ENCODE measurements around the gene SAE1. TPM values are rescaled to one million over a fixed set of nuclear protein-coding genes. Genes with fewer than 3 reads are reported as not detected.

Gene SAE1
- total RNA-seq, 1 experiment from 2014 or later, result 314 TPM

DNA sequence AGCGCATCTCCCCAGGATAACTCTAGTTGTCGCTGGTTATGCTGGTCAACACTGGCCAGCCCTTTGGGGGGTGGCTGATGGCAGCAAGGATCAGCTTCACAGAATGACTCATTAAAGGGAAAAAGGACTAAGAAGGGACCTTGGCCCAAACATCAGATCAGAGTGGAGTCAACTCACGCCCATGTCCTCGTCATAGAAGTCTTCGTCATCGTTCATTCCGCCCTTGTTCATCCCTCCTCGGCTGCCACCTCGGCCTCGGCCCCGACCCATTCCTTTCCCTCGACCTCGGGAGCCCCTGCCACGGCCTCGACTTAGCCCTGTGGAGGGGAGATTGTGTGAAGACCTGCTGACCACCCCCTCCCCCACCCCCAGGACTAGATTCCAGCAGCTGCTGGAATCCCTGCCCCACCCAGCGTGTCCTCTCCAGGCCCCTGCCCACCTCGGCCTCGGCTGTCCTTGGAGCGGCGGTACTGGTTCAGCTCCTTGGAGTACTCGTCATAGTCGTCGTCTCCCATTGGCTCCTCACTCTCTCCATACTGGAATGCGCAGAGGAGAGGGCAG is 45.7 kb upstream of the SAE1 start:
- intact Hi-C loops (cut with micrococcal nuclease; ENCODE audit: unreplicated experiment), result no loop called here
- H3K27ac ChIP-seq (ENCODE audit: low read depth, low read length, poor library complexity, severe bottlenecking), result no peak overlapping the region
- H3K9me3 ChIP-seq (ENCODE audit: low read depth, low read length, poor library complexity, severe bottlenecking), result no peaks in the 10 kb centered on the region
- H3K27me3 ChIP-seq (replicated peaks; ENCODE audit: insufficient read depth, low read depth, low read length, poor library complexity), result no peaks in the 10 kb centered on the region
- ChIA-PET POLR2A (ENCODE audit: low non-redundant PET) (interaction anchor here (0.6 kb wide), 1 partner anchor 31 kb away, joined by 5 read pairs; no protein-coding TSS in a partner anchor), CTCF (no interaction called here)
- H3K4me3 ChIP-seq (ENCODE audit: low read depth, low read length, poor library complexity, severe bottlenecking), result no peak overlapping the region
- no TSS peak for BruUV-seq (replicated peaks)
- H3K36me3 ChIP-seq (ENCODE audit: insufficient read depth, low read length, poor library complexity, severe bottlenecking), result peaks cover 81% of the 10 kb centered on the region
- no peak for DNase-seq (ENCODE audit: low spot score)
- no peak for TF ChIP-seq EZH2 (IDR thresholded peaks at IDR 0.05; ENCODE audit: borderline replicate concordance, low read depth, low read length, poor library complexity, severe bottlenecking)
- H3K4me1 ChIP-seq (ENCODE audit: insufficient read depth, low read length, poor library complexity, severe bottlenecking), result no peaks in the 10 kb centered on the region

DNA sequence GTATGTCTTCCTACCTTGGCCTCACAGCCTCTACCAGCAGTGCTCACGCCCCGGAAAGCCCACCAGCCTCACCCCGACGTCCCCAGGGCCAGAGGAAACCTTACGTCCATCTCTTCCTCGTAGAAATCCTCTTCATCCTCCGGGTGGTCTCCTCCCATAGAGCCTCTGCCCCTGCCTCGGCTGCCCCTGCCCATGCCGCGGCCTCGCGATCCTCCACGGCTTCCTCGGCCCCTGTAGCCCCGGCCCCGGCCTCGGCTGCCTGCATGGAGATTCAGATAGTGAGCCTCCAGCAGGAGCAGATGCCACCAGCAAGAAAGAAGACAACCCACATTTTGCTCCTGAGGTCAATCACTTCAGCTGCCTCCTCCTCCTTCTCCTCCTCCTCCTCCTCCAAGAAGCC is 44.4 kb upstream of the SAE1 start:
- peaks cover 79% of the 10 kb centered on the region for H3K36me3 ChIP-seq (ENCODE audit: insufficient read depth, low read length, poor library complexity, severe bottlenecking)
- no TSS peak for BruUV-seq (replicated peaks)
- CTCF ChIA-PET, result no interaction called here
- no peaks in the 10 kb centered on the region for H3K9me3 ChIP-seq (ENCODE audit: low read depth, low read length, poor library complexity, severe bottlenecking)
- no peak for TF ChIP-seq CTCF (conservative IDR thresholded peaks at IDR 0.05; ENCODE audit: low read depth, low read length)
- TF ChIP-seq EZH2 (IDR thresholded peaks at IDR 0.05; ENCODE audit: borderline replicate concordance, low read depth, low read length, poor library complexity, severe bottlenecking), result no peak
- H3K27ac ChIP-seq (ENCODE audit: low read depth, low read length, poor library complexity, severe bottlenecking), result no peak overlapping the region
- POLR2A ChIA-PET (ENCODE audit: low non-redundant PET), result no interaction called here
- DNase-seq (ENCODE audit: low spot score), result no peak
- no peak overlapping the region for H3K4me3 ChIP-seq (ENCODE audit: low read depth, low read length, poor library complexity, severe bottlenecking)
- H3K27me3 ChIP-seq (replicated peaks; ENCODE audit: insufficient read depth, low read depth, low read length, poor library complexity), result no peaks in the 10 kb centered on the region
- H3K4me1 ChIP-seq (ENCODE audit: insufficient read depth, low read length, poor library complexity, severe bottlenecking), result no peaks in the 10 kb centered on the region
- intact Hi-C loops (cut with micrococcal nuclease; ENCODE audit: unreplicated experiment), result no loop called here

- POLR2A ChIA-PET (ENCODE audit: low non-redundant PET), result no interaction called here
- no TSS peak for BruUV-seq (replicated peaks)
- CTCF ChIA-PET, result no interaction called here
These were observed 40.8 kb upstream of the SAE1 start for GRCh38 chr19:47089767-47090350.

More at GRCh38 chr19:47089767-47090350, 40.8 kb upstream of the SAE1 start:
- DNase-seq (ENCODE audit: low spot score), result no peak
- Histone ChIP-seq H3K36me3 (ENCODE audit: insufficient read depth, low read length, poor library complexity, severe bottlenecking) (peaks cover 71% of the 10 kb centered on the region), H3K4me1 (ENCODE audit: insufficient read depth, low read length, poor library complexity, severe bottlenecking) (no peaks in the 10 kb centered on the region), H3K27me3 (replicated peaks; ENCODE audit: insufficient read depth, low read depth, low read length, poor library complexity) (no peaks in the 10 kb centered on the region), H3K9me3 (ENCODE audit: low read depth, low read length, poor library complexity, severe bottlenecking) (no peaks in the 10 kb centered on the region), H3K4me3 (ENCODE audit: low read depth, low read length, poor library complexity, severe bottlenecking) (no peak overlapping the region), H3K27ac (ENCODE audit: low read depth, low read length, poor library complexity, severe bottlenecking) (no peak overlapping the region)
- intact Hi-C loops (cut with micrococcal nuclease; ENCODE audit: unreplicated experiment), result no loop called here
- no peak for TF ChIP-seq EZH2 (IDR thresholded peaks at IDR 0.05; ENCODE audit: borderline replicate concordance, low read depth, low read length, poor library complexity, severe bottlenecking)
- no peak for TF ChIP-seq CTCF (conservative IDR thresholded peaks at IDR 0.05; ENCODE audit: low read depth, low read length)
